H9 (cell line): Measurements from ENCODE around the gene RUNDC3A. TPM values are rescaled to one million over a fixed set of nuclear protein-coding genes. Genes with fewer than 3 reads are reported as not detected.
A peak's percentile ranks its signal among the peaks of the same experiment; 100 is the strongest.

Experiments
- DNase-seq: peaks from one replicate; pipeline ENCODE4 v3.0.0-alpha.2; 2017
- H2AFZ ChIP-seq: one replicate; pipeline ENCODE4 v1.6.1; 2013; ENCODE audit warnings: mild to moderate bottlenecking, low read length, control low read depth, moderate library complexity
- H2AK5ac ChIP-seq: 2 replicates; pipeline ENCODE4 v1.6.1; 2013; ENCODE audit warnings: low read length, control low read depth, mixed read lengths; ENCODE audit not compliant: insufficient read length
- H2BK120ac ChIP-seq: one replicate; pipeline ENCODE4 v1.6.1; 2013; ENCODE audit warnings: low read depth, mild to moderate bottlenecking, low read length, control low read depth, inconsistent platforms; ENCODE audit not compliant: poor library complexity, severe bottlenecking
- H2BK12ac ChIP-seq: 2 replicates; pipeline ENCODE4 v1.6.1; 2013; ENCODE audit warnings: low read length, control low read depth, mixed read lengths, low read depth; ENCODE audit not compliant: insufficient read length
- H2BK15ac ChIP-seq: 2 replicates; pipeline ENCODE4 v1.6.1; 2013; ENCODE audit warnings: low read depth, low read length, control low read depth
- H2BK20ac ChIP-seq: one replicate; pipeline ENCODE4 v1.6.1; 2013; ENCODE audit warnings: low read depth, mild to moderate bottlenecking, low read length, control low read depth, inconsistent platforms; ENCODE audit not compliant: poor library complexity, severe bottlenecking
- H2BK5ac ChIP-seq: 2 replicates; pipeline ENCODE4 v1.6.1; 2013; ENCODE audit warnings: low read length, control low read depth, mixed read lengths; ENCODE audit not compliant: insufficient read length
- H3K14ac ChIP-seq: 2 replicates; pipeline ENCODE4 v1.6.1; 2013; ENCODE audit warnings: low read length, control low read depth; ENCODE audit not compliant: insufficient read depth
- H3K18ac ChIP-seq: 2 replicates; pipeline ENCODE4 v1.6.1; 2013; ENCODE audit warnings: low read depth, mild to moderate bottlenecking, mixed read lengths, low read length, control low read depth; ENCODE audit not compliant: insufficient read length
- H3K23ac ChIP-seq: 2 replicates; pipeline ENCODE4 v1.6.1; 2013; ENCODE audit warnings: low read length, control low read depth, mixed read lengths, low read depth; ENCODE audit not compliant: insufficient read length
- H3K23me2 ChIP-seq: 2 replicates; pipeline ENCODE4 v1.6.1; 2013; ENCODE audit warnings: low read depth, mild to moderate bottlenecking, mixed read lengths, low read length, control low read depth; ENCODE audit not compliant: insufficient read length, poor library complexity, severe bottlenecking
- H3K27ac ChIP-seq: 2 replicates; pipeline ENCODE4 v1.5.1; 2013; ENCODE audit warnings: low read length, control low read depth, mixed read lengths, low read depth; ENCODE audit not compliant: insufficient read length
- H3K27me3 ChIP-seq: 2 replicates; pipeline ENCODE4 v1.6.1; 2013; ENCODE audit warnings: low read length, control low read depth, inconsistent platforms; ENCODE audit not compliant: insufficient read depth
- H3K4ac ChIP-seq: 2 replicates; pipeline ENCODE4 v1.6.1; 2013; ENCODE audit warnings: low read depth, mild to moderate bottlenecking, control low read depth, inconsistent platforms, low read length, moderate library complexity
- H3K4me1 ChIP-seq: 2 replicates; pipeline ENCODE4 v1.6.1; 2013; ENCODE audit warnings: low read length, control low read depth, inconsistent platforms; ENCODE audit not compliant: insufficient read depth
- H3K4me2 ChIP-seq: 2 replicates; pipeline ENCODE4 v1.6.1; 2013; ENCODE audit warnings: low read length, control low read depth, mixed read lengths; ENCODE audit not compliant: insufficient read length, insufficient read depth
- H3K56ac ChIP-seq: 2 replicates; pipeline ENCODE4 v1.6.1; 2013; ENCODE audit warnings: low read depth, mild to moderate bottlenecking, mixed read lengths, low read length, control low read depth; ENCODE audit not compliant: insufficient read length
- H3K79me1 ChIP-seq: 2 replicates; pipeline ENCODE4 v1.6.1; 2013; ENCODE audit warnings: low read depth, mild to moderate bottlenecking, moderate library complexity, low read length, control low read depth, inconsistent platforms; ENCODE audit not compliant: insufficient read depth, poor library complexity, severe bottlenecking
- H3K79me2 ChIP-seq: 2 replicates; pipeline ENCODE4 v1.6.1; 2013; ENCODE audit warnings: low read length, control low read depth, inconsistent platforms; ENCODE audit not compliant: insufficient read depth
- H3K9ac ChIP-seq: 2 replicates; pipeline ENCODE4 v1.6.1; 2013; ENCODE audit warnings: low read length, control low read depth, mixed read lengths; ENCODE audit not compliant: insufficient read length; ENCODE audit errors: extremely low read depth
- H3K9me3 ChIP-seq: one replicate; pipeline ENCODE4 v1.6.1; 2013; ENCODE audit warnings: low read depth, low read length, inconsistent platforms; ENCODE audit not compliant: control insufficient read depth
- H3T11ph ChIP-seq: one replicate; pipeline ENCODE4 v1.6.1; 2013; ENCODE audit warnings: mild to moderate bottlenecking, low read length, control low read depth, inconsistent platforms
- H4K20me1 ChIP-seq: one replicate; pipeline ENCODE4 v1.6.1; 2013; ENCODE audit not compliant: control insufficient read depth, insufficient read length, insufficient read depth
- H4K5ac ChIP-seq: 2 replicates; pipeline ENCODE4 v1.6.1; 2013; ENCODE audit warnings: low read depth, mild to moderate bottlenecking, mixed read lengths, low read length, control low read depth; ENCODE audit not compliant: insufficient read length
- H4K8ac ChIP-seq: replicated peaks from 2 replicates; pipeline ENCODE4 v1.6.1; 2013; ENCODE audit warnings: low read length, control low read depth, mixed read lengths, low read depth; ENCODE audit not compliant: insufficient read length
- H4K91ac ChIP-seq: 2 replicates; pipeline ENCODE4 v1.6.1; 2013; ENCODE audit warnings: low read depth, mild to moderate bottlenecking, moderate library complexity, mixed read lengths, low read length, control low read depth; ENCODE audit not compliant: insufficient read length
- H3K27ac Mint-ChIP-seq, 3 experiments: 2 replicates in 2 of 3; 3 replicates in 1 of 3; pipeline ENCODE4 v1.8.0; 2020 to 2021; ENCODE audit warnings: mixed read lengths in 3 of 3, mild to moderate bottlenecking in 1 of 3, moderate library complexity in 1 of 3
- H3K27me3 Mint-ChIP-seq: 2 replicates; pipeline ENCODE4 v1.8.0; 2021; ENCODE audit warnings: low read depth, mild to moderate bottlenecking, moderate library complexity, mixed read lengths
- H3K36me3 Mint-ChIP-seq, 3 experiments: 2 replicates in 2 of 3; 3 replicates in 1 of 3; pipeline ENCODE4 v1.8.0; 2020 to 2021; ENCODE audit warnings: low read depth in 3 of 3, mixed read lengths in 3 of 3; ENCODE audit not compliant: insufficient read depth in 1 of 3
- H3K4me1 Mint-ChIP-seq, 2 experiments: 2 replicates each; pipeline ENCODE4 v1.8.0; 2020; ENCODE audit warnings: mixed read lengths in 2 of 2
- H3K4me3 Mint-ChIP-seq, 2 experiments: 2 replicates in 1 of 2; 3 replicates in 1 of 2; pipeline ENCODE4 v1.8.0; 2020 to 2021; ENCODE audit warnings: mild to moderate bottlenecking in 2 of 2, mixed read lengths in 2 of 2, moderate library complexity in 1 of 2
- H3K9me3 Mint-ChIP-seq, 2 experiments: 2 replicates in 1 of 2; 3 replicates in 1 of 2; pipeline ENCODE4 v1.8.0; 2020; ENCODE audit warnings: mild to moderate bottlenecking in 2 of 2, mixed read lengths in 2 of 2, moderate library complexity in 1 of 2
- CTCF ChIP-seq: fragments of 200-600 bp; sonication (generic); conservative IDR thresholded peaks from 3 replicates; pipeline ENCODE4 v1.8.0; 2021; ENCODE audit warnings: antibody characterized with exemption, mild to moderate bottlenecking
- WGBS: extraction: QIAGEN DNeasy Blood & Tissue Kit; methylation state at CpG from one replicate; pipeline ENCODE4 v1.1.7; 2013; ENCODE audit warnings: missing lambda C conversion rate, low lambda C conversion rate, mixed read lengths; ENCODE audit not compliant: insufficient read length; ENCODE audit errors: extremely low coverage; 5-methylcytosine and 5-hydroxymethylcytosine counted together
- total RNA-seq: library from RNA; stranded (reverse); gene quantifications from 2 replicates; pipeline ENCODE4 v1.2.1, GENCODE V29; 2021

The RUNDC3A gene
- total RNA-seq, 1 experiment from 2014 or later: 3.8 TPM

DNA sequence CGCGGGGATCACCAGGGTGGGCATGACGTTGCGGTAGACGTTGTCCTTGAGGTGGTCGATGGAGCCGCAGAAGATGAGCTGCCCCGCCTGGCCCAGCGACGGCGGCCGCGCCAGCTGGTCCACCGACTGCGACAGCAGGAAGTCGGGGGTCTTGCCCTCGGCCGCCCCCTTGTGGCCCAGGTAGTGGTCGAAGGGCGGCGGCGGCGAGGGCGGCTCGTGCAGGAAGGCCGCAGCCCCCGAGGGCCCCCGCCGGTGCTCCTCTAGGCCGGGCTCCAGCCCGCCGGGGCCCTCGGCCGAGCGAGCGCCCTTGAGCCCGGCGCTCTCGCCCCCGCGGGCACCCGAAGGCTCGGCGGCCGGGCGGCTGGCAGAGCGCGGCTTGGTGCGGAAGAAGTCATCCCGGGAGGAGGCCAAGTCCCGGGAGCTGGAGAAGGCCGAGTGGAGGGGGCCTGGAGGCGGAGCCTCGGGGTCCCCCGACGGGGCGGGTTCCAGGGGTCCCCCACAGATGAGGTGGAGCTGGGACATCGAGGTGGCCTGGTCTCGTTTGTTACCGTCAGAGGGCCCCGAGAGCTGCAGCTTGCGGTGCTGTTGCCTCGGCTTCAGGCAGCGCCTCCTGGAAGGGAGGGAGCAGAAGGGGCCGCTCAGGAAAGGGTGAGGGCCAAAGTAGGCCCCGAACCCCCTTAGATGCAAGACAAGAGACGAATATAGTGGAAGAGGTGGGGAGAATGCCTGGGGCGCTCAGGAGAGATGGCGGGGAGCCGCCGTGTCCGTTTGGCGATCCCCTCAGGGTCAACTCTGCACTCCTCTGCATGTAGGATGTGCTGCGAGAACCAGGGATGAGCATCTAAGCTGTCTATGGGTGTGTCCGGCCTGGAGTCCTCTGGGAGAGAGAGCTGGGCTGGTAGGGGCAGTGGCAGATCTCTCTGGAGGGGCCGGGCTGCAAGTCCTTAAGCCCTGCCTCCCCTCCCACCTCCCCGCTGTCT is 46.5 kb downstream of the RUNDC3A start:
- no peak overlapping the region for H3K56ac ChIP-seq
- peak; percentile 91 for DNase-seq
- no peaks in the 10 kb centered on the region for H3K4me1 ChIP-seq
- H3K18ac ChIP-seq: no peak overlapping the region
- H3K79me1 ChIP-seq: no peaks in the 10 kb centered on the region
- no peak overlapping the region; the same call in 1 of the 2 replicates for H3K14ac ChIP-seq
- H3K4me1 Mint-ChIP-seq: peaks cover 0 to 15% of the 10 kb centered on the region in 2 experiments; a peak in 2 of 4 replicates
- H3K9me3 Mint-ChIP-seq: no peaks in the 10 kb centered on the region; a peak in 1 of 5 replicates
- no peak overlapping the region for H4K5ac ChIP-seq
- no peak overlapping the region for H4K8ac ChIP-seq
- H2AFZ ChIP-seq: no peak overlapping the region
- no peak overlapping the region for H3K9ac ChIP-seq
- H2AK5ac ChIP-seq: no peak overlapping the region
- H2BK120ac ChIP-seq: no peak overlapping the region
- H3T11ph ChIP-seq: no peak overlapping the region
- H3K27ac ChIP-seq: no peak overlapping the region
- no peaks in the 10 kb centered on the region for H3K79me2 ChIP-seq
- H2BK15ac ChIP-seq: no peak overlapping the region
- peaks cover 3 to 23% (median 15%) of the 10 kb centered on the region in 3 experiments; a peak in 6 of 7 replicates for H3K36me3 Mint-ChIP-seq
- no peaks in the 10 kb centered on the region for H3K9me3 ChIP-seq
- peak overlapping the region in 2 of 3 experiments; percentile 33 to 77; a peak in 2 of 7 replicates for H3K27ac Mint-ChIP-seq
- peak overlapping the region; percentile 45 for H3K4me2 ChIP-seq
- no peaks in the 10 kb centered on the region for H3K27me3 ChIP-seq
- H2BK5ac ChIP-seq: no peak overlapping the region
- peaks cover 3% of the 10 kb centered on the region for H3K23me2 ChIP-seq
- H2BK12ac ChIP-seq: no peak overlapping the region
- no peak overlapping the region for H2BK20ac ChIP-seq
- no peak overlapping the region for H3K23ac ChIP-seq
- no peak overlapping the region for H3K4ac ChIP-seq
- H4K20me1 ChIP-seq: no peaks in the 10 kb centered on the region
- H3K27me3 Mint-ChIP-seq: peaks cover 5% of the 10 kb centered on the region; the same call in 1 of the 2 replicates
- no peak overlapping the region for H4K91ac ChIP-seq
- TF ChIP-seq CTCF: peak; percentile 82
- WGBS: no CpG with 5 or more reads among the region's 77 CpGs
- H3K4me3 Mint-ChIP-seq: peak overlapping the region; percentile 68 to 79
